Parathyroid adenoma (tissue), 2 donors: ENCODE measurements around the gene FBXO36.

Source experiments
- H2AFZ ChIP-seq: fragments of 300-600 bp; sonication (generic); one replicate; pipeline ENCODE4 v1.7.0; 2017; ENCODE audit warnings: antibody characterized with exemption, mild to moderate bottlenecking
- H3K27ac ChIP-seq: fragments of 300-600 bp; sonication (generic); one replicate; pipeline ENCODE4 v1.7.0; 2017
- H3K27me3 ChIP-seq: fragments of 300-600 bp; sonication (generic); one replicate; pipeline ENCODE4 v1.7.0; 2017; ENCODE audit warnings: low read length; ENCODE audit not compliant: control insufficient read depth, insufficient read depth
- H3K36me3 ChIP-seq: fragments of 300-600 bp; sonication (generic); one replicate; pipeline ENCODE4 v1.7.0; 2017; ENCODE audit warnings: low read length; ENCODE audit not compliant: control insufficient read depth, insufficient read depth
- H3K4me1 ChIP-seq: fragments of 300-600 bp; sonication (generic); one replicate; pipeline ENCODE4 v1.7.0; 2017; ENCODE audit warnings: control low read depth
- H3K4me2 ChIP-seq: fragments of 300-600 bp; sonication (generic); one replicate; pipeline ENCODE4 v1.7.0; 2017; ENCODE audit warnings: low read length
- H3K4me3 ChIP-seq: fragments of 300-600 bp; sonication (generic); one replicate; pipeline ENCODE4 v1.7.0; 2017; ENCODE audit warnings: low read depth, low read length
- H3K79me2 ChIP-seq: fragments of 300-600 bp; sonication (generic); one replicate; pipeline ENCODE4 v1.7.0; 2017; ENCODE audit warnings: control low read depth
- H3K9ac ChIP-seq: fragments of 300-600 bp; sonication (generic); one replicate; pipeline ENCODE4 v1.7.0; 2017; ENCODE audit warnings: mild to moderate bottlenecking
- H3K9me3 ChIP-seq: fragments of 300-600 bp; sonication (generic); one replicate; pipeline ENCODE4 v1.7.0; 2017; ENCODE audit warnings: low read length; ENCODE audit not compliant: control insufficient read depth
- TF ChIP-seq, protein P1 (sequence below): fragments of 300-600 bp; sonication (generic); IDR thresholded peaks from one replicate; pipeline ENCODE4 v1.7.0; 2017; ENCODE audit warnings: antibody characterized with exemption, mild to moderate bottlenecking
- donor health status: primary hyperparathyroidism.

Gene FBXO36

GRCh38 chr2:230043461-230043860 lies 121.2 kb downstream of the FBXO36 start:
- Histone ChIP-seq H3K36me3 (no peaks in the 10 kb centered on the region), H3K4me1 (peaks cover 2% of the 10 kb centered on the region), H3K79me2 (peaks cover 7% of the 10 kb centered on the region), H3K9me3 (no peaks in the 10 kb centered on the region), H3K27me3 (no peaks in the 10 kb centered on the region), H3K9ac (no peak overlapping the region), H3K27ac (no peak overlapping the region), H2AFZ (no peak overlapping the region), H3K4me3 (no peak overlapping the region), H3K4me2 (no peak overlapping the region)
- TF ChIP-seq, protein P1, sequence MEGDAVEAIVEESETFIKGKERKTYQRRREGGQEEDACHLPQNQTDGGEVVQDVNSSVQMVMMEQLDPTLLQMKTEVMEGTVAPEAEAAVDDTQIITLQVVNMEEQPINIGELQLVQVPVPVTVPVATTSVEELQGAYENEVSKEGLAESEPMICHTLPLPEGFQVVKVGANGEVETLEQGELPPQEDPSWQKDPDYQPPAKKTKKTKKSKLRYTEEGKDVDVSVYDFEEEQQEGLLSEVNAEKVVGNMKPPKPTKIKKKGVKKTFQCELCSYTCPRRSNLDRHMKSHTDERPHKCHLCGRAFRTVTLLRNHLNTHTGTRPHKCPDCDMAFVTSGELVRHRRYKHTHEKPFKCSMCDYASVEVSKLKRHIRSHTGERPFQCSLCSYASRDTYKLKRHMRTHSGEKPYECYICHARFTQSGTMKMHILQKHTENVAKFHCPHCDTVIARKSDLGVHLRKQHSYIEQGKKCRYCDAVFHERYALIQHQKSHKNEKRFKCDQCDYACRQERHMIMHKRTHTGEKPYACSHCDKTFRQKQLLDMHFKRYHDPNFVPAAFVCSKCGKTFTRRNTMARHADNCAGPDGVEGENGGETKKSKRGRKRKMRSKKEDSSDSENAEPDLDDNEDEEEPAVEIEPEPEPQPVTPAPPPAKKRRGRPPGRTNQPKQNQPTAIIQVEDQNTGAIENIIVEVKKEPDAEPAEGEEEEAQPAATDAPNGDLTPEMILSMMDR, result no peak

DNA sequence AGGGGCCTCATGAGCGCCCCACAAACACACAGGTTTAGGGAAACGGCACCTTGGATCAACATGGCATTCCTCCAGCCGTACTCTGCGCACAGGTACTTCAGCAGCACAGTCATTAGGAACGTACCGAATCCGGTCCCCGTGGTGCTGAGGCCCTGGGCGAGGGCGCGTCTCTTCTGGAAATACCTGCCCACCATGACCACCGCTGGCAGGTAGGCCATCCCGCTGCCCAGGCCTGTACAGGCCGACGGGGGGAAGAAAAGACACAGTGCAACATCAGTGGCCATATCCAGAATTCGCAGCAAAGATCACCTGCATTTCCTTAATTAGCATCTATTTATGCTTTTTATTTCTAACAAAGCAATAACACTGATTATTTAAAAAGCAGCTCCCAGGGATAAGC lies 124.2 kb downstream of the FBXO36 start:
- H3K4me3 ChIP-seq, result no peak overlapping the region
- no peaks in the 10 kb centered on the region for H3K27me3 ChIP-seq
- no peaks in the 10 kb centered on the region for H3K9me3 ChIP-seq
- TF ChIP-seq, protein P1, result no peak
- no peak overlapping the region for H3K4me2 ChIP-seq
- no peak overlapping the region for H2AFZ ChIP-seq
- no peak overlapping the region for H3K27ac ChIP-seq
- no peaks in the 10 kb centered on the region for H3K36me3 ChIP-seq
- H3K9ac ChIP-seq, result no peak overlapping the region
- H3K79me2 ChIP-seq, result peaks cover 13% of the 10 kb centered on the region
- H3K4me1 ChIP-seq, result peaks cover 2% of the 10 kb centered on the region

- Histone ChIP-seq H3K4me3 (no peak overlapping the region), H3K27me3 (no peaks in the 10 kb centered on the region), H3K79me2 (peaks cover 10% of the 10 kb centered on the region), H3K27ac (no peak overlapping the region), H3K4me1 (peaks cover 8% of the 10 kb centered on the region), H3K4me2 (no peak overlapping the region), H3K9me3 (no peaks in the 10 kb centered on the region), H3K9ac (no peak overlapping the region), H3K36me3 (no peaks in the 10 kb centered on the region), H2AFZ (no peak overlapping the region)
- TF ChIP-seq, protein P1, result no peak
Observed at GRCh38 chr2:230048010-230048671, 125.8 kb downstream of the FBXO36 start.

GRCh38 chr2:230050136-230050535 lies 127.8 kb downstream of the FBXO36 start:
- H3K27ac ChIP-seq, result no peak overlapping the region
- no peak overlapping the region for H2AFZ ChIP-seq
- no peak overlapping the region for H3K4me3 ChIP-seq
- no peaks in the 10 kb centered on the region for H3K9me3 ChIP-seq
- peaks cover 6% of the 10 kb centered on the region for H3K79me2 ChIP-seq
- peaks cover 9% of the 10 kb centered on the region for H3K4me1 ChIP-seq
- H3K27me3 ChIP-seq, result no peaks in the 10 kb centered on the region
- no peaks in the 10 kb centered on the region for H3K36me3 ChIP-seq
- TF ChIP-seq, protein P1, result no peak
- no peak overlapping the region for H3K4me2 ChIP-seq
- no peak overlapping the region for H3K9ac ChIP-seq

- Histone ChIP-seq H3K27ac (no peak overlapping the region), H3K9ac (no peak overlapping the region), H3K4me1 (peaks cover 9% of the 10 kb centered on the region), H3K4me2 (no peak overlapping the region), H3K79me2 (peaks cover 6% of the 10 kb centered on the region), H3K27me3 (no peaks in the 10 kb centered on the region), H3K4me3 (no peak overlapping the region), H3K36me3 (no peaks in the 10 kb centered on the region), H2AFZ (no peak overlapping the region), H3K9me3 (no peaks in the 10 kb centered on the region)
- TF ChIP-seq, protein P1, result no peak
Observed at GRCh38 chr2:230052299-230052698, 130.0 kb downstream of the FBXO36 start.
